ENCODE data around the gene ZNF442. TPM values are rescaled to one million over a fixed set of nuclear protein-coding genes. Genes with fewer than 3 reads are reported as not detected.
"Not testable (repeated sequence)": the region's sequence is repeated elsewhere in the genome, so short reads cannot be mapped to it uniquely, and the experiment has no call there.

ZNF442 gene
- total RNA-seq, 2 experiments from 2014 or later: 1.7 to 2.4 TPM

- H3K27ac Mint-ChIP-seq: no peak overlapping the region
- intact Hi-C loops (cut with micrococcal nuclease): no loop called here
- H3K9me3 Mint-ChIP-seq: peaks cover 18% of the 10 kb centered on the region
- H3K36me3 Mint-ChIP-seq (ENCODE audit: low read depth): peaks cover 37% of the 10 kb centered on the region
- no peak for DNase-seq
- CTCF ChIA-PET: no interaction called here
- H3K4me1 Mint-ChIP-seq (ENCODE audit: low read depth): no peaks in the 10 kb centered on the region
- H3K27me3 Mint-ChIP-seq (ENCODE audit: low read depth): no peaks in the 10 kb centered on the region
- no peak overlapping the region for H3K4me3 Mint-ChIP-seq
Observed at GRCh38 chr19:12314553-12314952, 50.9 kb downstream of the ZNF442 start.

GRCh38 chr19:12308891-12309290 lies 56.6 kb downstream of the ZNF442 start:
- H3K9me3 Mint-ChIP-seq; H3K27ac Mint-ChIP-seq; H3K36me3 Mint-ChIP-seq (ENCODE audit: low read depth); H3K4me3 Mint-ChIP-seq; intact Hi-C loops (cut with micrococcal nuclease); DNase-seq; H3K27me3 Mint-ChIP-seq (ENCODE audit: low read depth); H3K4me1 Mint-ChIP-seq (ENCODE audit: low read depth): not testable (repeated sequence)
- CTCF ChIA-PET: interaction anchor here (0.8 kb wide), 1 partner anchor 56 kb away, joined by 3 read pairs; the partner anchor contains the start of gene ZNF442

Other genes with a start within 250 kb of the ZNF442 start
- 1 to 10 TPM; 2.1 to 3.1 TPM for gene ZNF20, start 225.3 kb downstream of the ZNF442 start, total RNA-seq
- 1 to 10 TPM; 2.8 to 3.5 TPM for gene ZNF625, start 208.9 kb downstream of the ZNF442 start, total RNA-seq
- gene ZNF136, start 202.6 kb downstream of the ZNF442 start, total RNA-seq: 10 to 100 TPM in 1 of 2 experiments, 1 to 10 TPM in 1; 8.4 to 11.6 TPM
- gene ZNF44, start 70.8 kb downstream of the ZNF442 start, total RNA-seq: 1 to 10 TPM; 5.9 to 6.3 TPM
- gene ZNF563, start 32.0 kb downstream of the ZNF442 start, total RNA-seq: 1 to 10 TPM; 3.0 to 4.1 TPM
- 1 to 10 TPM; 3.3 to 3.6 TPM for gene ZNF799, start 35.6 kb upstream of the ZNF442 start, total RNA-seq
- 1 to 10 TPM; 3.7 to 4.1 TPM for gene ZNF443, start 75.3 kb upstream of the ZNF442 start, total RNA-seq
- gene ZNF709, start 119.1 kb upstream of the ZNF442 start, total RNA-seq: 1 to 10 TPM; 1.9 to 2.4 TPM
- 1 to 10 TPM; 5.6 to 5.7 TPM for gene ZNF564, start 185.8 kb upstream of the ZNF442 start, total RNA-seq
- gene ZNF490, start 245.1 kb upstream of the ZNF442 start, total RNA-seq: 1 to 10 TPM; 3.9 to 5.0 TPM
- 10 to 100 TPM; 11.2 to 11.9 TPM for gene ZNF791, start 245.2 kb upstream of the ZNF442 start, total RNA-seq

Measured in activated naive CD4-positive, alpha-beta T cell treated with anti-CD3 and anti-CD28 coated beads for 36 hours (primary cell).